ENCODE data around the gene RREB1. TPM values are rescaled to one million over a fixed set of nuclear protein-coding genes. Genes with fewer than 3 reads are reported as not detected.
"Not testable (repeated sequence)": the region's sequence is repeated elsewhere in the genome, so short reads cannot be mapped to it uniquely, and the experiment has no call there.

The RREB1 gene
- total and polyA plus RNA-seq, 9 donors: 7.3 to 64.4 (median 50.1) TPM

- H3K9me3 ChIP-seq: no peaks in the 10 kb centered on the region
- WGBS, 3 donors: 45 to 61% (median 53%) methylated on average over 13 of the region's 13 CpGs
- no peak overlapping the region for H3K27ac ChIP-seq
- peak in 2 of 5 donors; percentile 32 to 53 for DNase-seq
- intact Hi-C loops (cut with DNase I): no loop called here
- TF ChIP-seq EP300 (IDR thresholded peaks at IDR 0.05) (no peak), CTCF (IDR thresholded peaks at IDR 0.05) (no peak), POLR2A (IDR thresholded peaks at IDR 0.05) (no peak)
- H3K4me3 ChIP-seq: peak overlapping the region; percentile 37
- no peaks in the 10 kb centered on the region for H3K36me3 ChIP-seq
- no peaks in the 10 kb centered on the region for H3K27me3 ChIP-seq
- peaks cover 2% of the 10 kb centered on the region for H3K4me1 ChIP-seq (ENCODE audit: insufficient read depth)
These were observed 154.2 kb downstream of the RREB1 start for GRCh38 chr6:7261852-7262461.

- 88 to 90% (median 90%) methylated on average over 16 of the region's 16 CpGs for WGBS, 3 donors
- no peak for DNase-seq
- no peak for TF ChIP-seq POLR2A (IDR thresholded peaks at IDR 0.05)
- no peak for TF ChIP-seq CTCF (IDR thresholded peaks at IDR 0.05)
- no peak for TF ChIP-seq EP300 (IDR thresholded peaks at IDR 0.05)
- Histone ChIP-seq H3K9me3 (no peaks in the 10 kb centered on the region), H3K27ac (no peak overlapping the region), H3K36me3 (no peaks in the 10 kb centered on the region), H3K4me3 (no peak overlapping the region), H3K4me1 (ENCODE audit: insufficient read depth) (peaks cover 2% of the 10 kb centered on the region), H3K27me3 (no peaks in the 10 kb centered on the region)
- intact Hi-C loops (cut with DNase I): no loop called here
These were observed 155.2 kb downstream of the RREB1 start for GRCh38 chr6:7262746-7263518.

- H3K27me3 ChIP-seq; H3K27ac ChIP-seq; H3K9me3 ChIP-seq; H3K4me1 ChIP-seq (ENCODE audit: insufficient read depth); intact Hi-C loops (cut with DNase I); H3K4me3 ChIP-seq; H3K36me3 ChIP-seq; DNase-seq: not testable (repeated sequence)
- 92 to 97% (median 92%) methylated on average over 9 of the region's 9 CpGs for WGBS, 3 donors
These were observed 155.7 kb downstream of the RREB1 start for GRCh38 chr6:7263519-7263805.

GRCh38 chr6:7264041-7264440, 156.3 kb downstream of the RREB1 start:
- H3K27me3 ChIP-seq: no peaks in the 10 kb centered on the region
- no peak overlapping the region for H3K4me3 ChIP-seq
- TF ChIP-seq EP300 (IDR thresholded peaks at IDR 0.05): no peak
- no peak for TF ChIP-seq POLR2A (IDR thresholded peaks at IDR 0.05)
- no peak for TF ChIP-seq CTCF (IDR thresholded peaks at IDR 0.05)
- H3K9me3 ChIP-seq: no peaks in the 10 kb centered on the region
- peak in 1 of 5 donors; percentile 27 for DNase-seq
- no peaks in the 10 kb centered on the region for H3K36me3 ChIP-seq
- H3K4me1 ChIP-seq (ENCODE audit: insufficient read depth): peaks cover 2% of the 10 kb centered on the region
- WGBS, 3 donors: 88 to 90% (median 89%) methylated on average over 15 of the region's 15 CpGs
- intact Hi-C loops (cut with DNase I): no loop called here
- H3K27ac ChIP-seq: no peak overlapping the region

GRCh38 chr6:7264686-7265384, 157.1 kb downstream of the RREB1 start:
- intact Hi-C loops (cut with DNase I): no loop called here
- Histone ChIP-seq H3K27ac (no peak overlapping the region), H3K9me3 (no peaks in the 10 kb centered on the region), H3K4me1 (ENCODE audit: insufficient read depth) (peaks cover 2% of the 10 kb centered on the region), H3K27me3 (no peaks in the 10 kb centered on the region), H3K4me3 (no peak overlapping the region), H3K36me3 (no peaks in the 10 kb centered on the region)
- no peak for DNase-seq
- TF ChIP-seq POLR2A (IDR thresholded peaks at IDR 0.05): no peak
- no peak for TF ChIP-seq EP300 (IDR thresholded peaks at IDR 0.05)
- no peak for TF ChIP-seq CTCF (IDR thresholded peaks at IDR 0.05)
- WGBS, 3 donors: 84 to 89% (median 88%) methylated on average over 17 of the region's 17 CpGs

- DNase-seq; H3K9me3 ChIP-seq; H3K4me1 ChIP-seq (ENCODE audit: insufficient read depth); H3K27me3 ChIP-seq; H3K36me3 ChIP-seq; intact Hi-C loops (cut with DNase I); H3K27ac ChIP-seq; H3K4me3 ChIP-seq: not testable (repeated sequence)
- WGBS, 3 donors: 96 to 97% (median 96%) methylated on average over 7 of the region's 7 CpGs
These were observed 157.6 kb downstream of the RREB1 start for GRCh38 chr6:7265385-7265726.
